Measurements from ENCODE around the gene TPD52L1.

The TPD52L1 gene

GRCh38 chr6:125191916-125192609 is 38.5 kb downstream of the TPD52L1 start:
- Histone ChIP-seq H3K9me3 (ENCODE audit: control insufficient read depth in 1 of 2, low read length in 2 of 2) (no peaks in the 10 kb centered on the region), H3K4me1 (ENCODE audit: control insufficient read depth in 1 of 2, insufficient read depth in 2 of 2, low read length in 2 of 2) (peaks cover 1 to 14% of the 10 kb centered on the region in 2 donors), H3K9ac (ENCODE audit: low read depth in 1 of 2, low read length in 2 of 2) (no peak overlapping the region), H3K27ac (ENCODE audit: low read depth, low read length) (no peak overlapping the region), H3K4me3 (ENCODE audit: low read depth in 1 of 2, low read length in 2 of 2) (no peak overlapping the region), H3K36me3 (ENCODE audit: control insufficient read depth in 1 of 2, insufficient read depth in 2 of 2, low read length in 2 of 2) (no peaks in the 10 kb centered on the region), H3K27me3 (ENCODE audit: control insufficient read depth in 1 of 2, insufficient read depth in 2 of 2, low read length in 2 of 2) (no peaks in the 10 kb centered on the region)

DNA sequence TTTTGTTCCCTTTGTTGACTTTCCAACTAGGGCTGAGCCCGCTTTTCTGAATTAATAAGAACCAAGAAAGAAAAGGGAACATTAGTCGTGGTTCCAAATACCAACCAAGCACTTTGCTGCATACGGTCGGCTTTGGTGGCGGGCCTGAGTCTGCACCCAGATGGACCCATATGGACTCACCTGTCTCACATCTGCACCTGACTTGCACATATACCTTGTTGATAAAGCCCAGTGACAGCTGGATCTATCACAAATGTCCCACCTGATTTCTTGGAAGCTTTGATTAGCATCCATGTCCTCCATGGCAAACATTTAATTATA is 39.0 kb downstream of the TPD52L1 start:
- H3K36me3 ChIP-seq (ENCODE audit: control insufficient read depth in 1 of 2, insufficient read depth in 2 of 2, low read length in 2 of 2) = no peaks in the 10 kb centered on the region
- H3K9ac ChIP-seq (ENCODE audit: low read depth in 1 of 2, low read length in 2 of 2) = no peak overlapping the region
- no peaks in the 10 kb centered on the region for H3K9me3 ChIP-seq (ENCODE audit: control insufficient read depth in 1 of 2, low read length in 2 of 2)
- no peaks in the 10 kb centered on the region for H3K27me3 ChIP-seq (ENCODE audit: control insufficient read depth in 1 of 2, insufficient read depth in 2 of 2, low read length in 2 of 2)
- H3K4me3 ChIP-seq (ENCODE audit: low read depth in 1 of 2, low read length in 2 of 2) = no peak overlapping the region
- no peak overlapping the region for H3K27ac ChIP-seq (ENCODE audit: low read depth, low read length)
- peaks cover 5 to 20% of the 10 kb centered on the region in 2 donors for H3K4me1 ChIP-seq (ENCODE audit: control insufficient read depth in 1 of 2, insufficient read depth in 2 of 2, low read length in 2 of 2)

DNA sequence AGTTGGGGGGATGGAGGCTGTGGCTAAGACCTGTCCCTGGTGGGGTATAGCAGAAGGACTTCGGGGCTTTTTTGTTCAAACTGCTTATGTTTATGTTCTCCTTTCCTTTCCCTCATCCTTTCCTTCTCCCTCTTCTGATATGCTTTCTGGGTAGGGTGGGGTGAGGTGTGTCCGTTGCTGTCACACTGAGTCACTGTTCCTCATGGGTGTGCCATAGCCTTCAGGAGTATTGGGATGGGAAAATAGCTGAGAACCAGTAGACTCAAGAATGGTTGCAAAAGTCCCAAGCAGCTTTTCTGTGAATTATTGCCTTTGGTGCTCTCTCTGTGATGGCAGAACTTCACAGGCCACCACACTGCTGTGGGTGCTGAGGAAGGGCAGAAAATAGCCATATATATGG is 39.6 kb downstream of the TPD52L1 start:
- no peaks in the 10 kb centered on the region for H3K27me3 ChIP-seq (ENCODE audit: control insufficient read depth in 1 of 2, insufficient read depth in 2 of 2, low read length in 2 of 2)

GRCh38 chr6:125194941-125195340 is 41.4 kb downstream of the TPD52L1 start:
- no peaks in the 10 kb centered on the region for H3K36me3 ChIP-seq (ENCODE audit: control insufficient read depth in 1 of 2, insufficient read depth in 2 of 2, low read length in 2 of 2)
- H3K4me3 ChIP-seq (ENCODE audit: low read depth in 1 of 2, low read length in 2 of 2) = no peak overlapping the region
- no peak overlapping the region for H3K9ac ChIP-seq (ENCODE audit: low read depth in 1 of 2, low read length in 2 of 2)
- H3K9me3 ChIP-seq (ENCODE audit: control insufficient read depth in 1 of 2, low read length in 2 of 2) = no peaks in the 10 kb centered on the region
- no peak overlapping the region for H3K27ac ChIP-seq (ENCODE audit: low read depth, low read length)
- H3K27me3 ChIP-seq (ENCODE audit: control insufficient read depth in 1 of 2, insufficient read depth in 2 of 2, low read length in 2 of 2) = no peaks in the 10 kb centered on the region
- peaks cover 18 to 32% of the 10 kb centered on the region in 2 donors for H3K4me1 ChIP-seq (ENCODE audit: control insufficient read depth in 1 of 2, insufficient read depth in 2 of 2, low read length in 2 of 2)

More for the DNA sequence above, 39.6 kb downstream of the TPD52L1 start:
- no peaks in the 10 kb centered on the region for H3K36me3 ChIP-seq (ENCODE audit: control insufficient read depth in 1 of 2, insufficient read depth in 2 of 2, low read length in 2 of 2)
- H3K4me3 ChIP-seq (ENCODE audit: low read depth in 1 of 2, low read length in 2 of 2) = no peak overlapping the region
- H3K4me1 ChIP-seq (ENCODE audit: control insufficient read depth in 1 of 2, insufficient read depth in 2 of 2, low read length in 2 of 2) = peaks cover 11 to 26% of the 10 kb centered on the region in 2 donors
- no peak overlapping the region for H3K9ac ChIP-seq (ENCODE audit: low read depth in 1 of 2, low read length in 2 of 2)
- no peaks in the 10 kb centered on the region for H3K9me3 ChIP-seq (ENCODE audit: control insufficient read depth in 1 of 2, low read length in 2 of 2)
- H3K27ac ChIP-seq (ENCODE audit: low read depth, low read length) = no peak overlapping the region

GRCh38 chr6:125195526-125195925 is 42.0 kb downstream of the TPD52L1 start:
- H3K36me3 ChIP-seq (ENCODE audit: control insufficient read depth in 1 of 2, insufficient read depth in 2 of 2, low read length in 2 of 2) = no peaks in the 10 kb centered on the region
- peaks cover 18 to 33% of the 10 kb centered on the region in 2 donors for H3K4me1 ChIP-seq (ENCODE audit: control insufficient read depth in 1 of 2, insufficient read depth in 2 of 2, low read length in 2 of 2)
- H3K27me3 ChIP-seq (ENCODE audit: control insufficient read depth in 1 of 2, insufficient read depth in 2 of 2, low read length in 2 of 2) = no peaks in the 10 kb centered on the region
- no peak overlapping the region for H3K9ac ChIP-seq (ENCODE audit: low read depth in 1 of 2, low read length in 2 of 2)
- no peak overlapping the region for H3K4me3 ChIP-seq (ENCODE audit: low read depth in 1 of 2, low read length in 2 of 2)
- H3K9me3 ChIP-seq (ENCODE audit: control insufficient read depth in 1 of 2, low read length in 2 of 2) = no peaks in the 10 kb centered on the region
- no peak overlapping the region for H3K27ac ChIP-seq (ENCODE audit: low read depth, low read length)

DNA sequence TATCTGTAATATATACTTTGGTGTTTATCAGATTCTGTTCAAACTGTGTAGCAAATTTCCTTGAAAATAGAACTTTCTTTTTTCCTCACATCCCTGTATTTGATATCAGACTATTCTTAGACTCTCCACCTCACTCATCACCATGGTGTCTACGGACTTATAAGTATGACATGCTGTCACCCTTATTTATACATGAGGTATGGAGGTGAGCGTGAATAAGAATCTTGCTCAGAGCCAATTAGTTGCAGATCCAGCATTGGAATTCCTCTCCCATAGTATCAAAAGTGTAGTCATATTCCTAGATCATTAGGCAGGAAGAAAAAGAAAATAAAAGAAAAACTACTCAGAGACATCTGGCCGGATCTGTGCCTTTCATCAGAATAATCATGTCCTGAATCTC is 43.0 kb downstream of the TPD52L1 start:
- H3K9ac ChIP-seq (ENCODE audit: low read depth in 1 of 2, low read length in 2 of 2) = no peak overlapping the region
- H3K4me1 ChIP-seq (ENCODE audit: control insufficient read depth in 1 of 2, insufficient read depth in 2 of 2, low read length in 2 of 2) = peaks cover 18 to 40% of the 10 kb centered on the region in 2 donors

DNA sequence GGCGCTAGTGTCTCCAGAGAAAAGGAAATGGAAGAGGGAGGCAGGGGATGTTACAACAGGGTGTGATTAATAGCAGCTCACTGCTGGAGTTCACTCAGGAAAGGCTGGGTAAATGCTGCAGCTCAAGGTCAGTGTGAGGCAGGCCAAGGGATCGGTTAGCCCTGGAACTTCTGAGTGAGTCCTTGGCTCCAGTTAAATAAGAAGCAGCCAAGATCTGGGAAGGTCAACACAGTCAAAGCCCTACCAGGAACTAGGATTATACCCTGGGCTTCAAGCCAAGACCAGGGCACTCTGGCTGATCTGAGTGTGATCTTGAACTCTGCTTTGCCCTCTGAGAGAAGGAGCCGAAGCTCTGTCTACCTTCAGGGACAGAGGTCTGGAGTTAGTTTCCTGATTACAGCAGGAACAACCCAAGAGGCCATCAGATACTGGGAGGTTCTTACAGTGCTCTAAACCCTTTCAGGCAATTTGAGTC is 44.3 kb downstream of the TPD52L1 start:
- H3K4me1 ChIP-seq (ENCODE audit: control insufficient read depth in 1 of 2, insufficient read depth in 2 of 2, low read length in 2 of 2) = peaks cover 18 to 44% of the 10 kb centered on the region in 2 donors
- no peak overlapping the region for H3K9ac ChIP-seq (ENCODE audit: low read depth in 1 of 2, low read length in 2 of 2)
- H3K4me3 ChIP-seq (ENCODE audit: low read depth in 1 of 2, low read length in 2 of 2) = no peak overlapping the region
- no peaks in the 10 kb centered on the region for H3K9me3 ChIP-seq (ENCODE audit: control insufficient read depth in 1 of 2, low read length in 2 of 2)
- H3K27me3 ChIP-seq (ENCODE audit: control insufficient read depth in 1 of 2, insufficient read depth in 2 of 2, low read length in 2 of 2) = no peaks in the 10 kb centered on the region
- H3K27ac ChIP-seq (ENCODE audit: low read depth, low read length) = no peak overlapping the region
- H3K36me3 ChIP-seq (ENCODE audit: control insufficient read depth in 1 of 2, insufficient read depth in 2 of 2, low read length in 2 of 2) = no peaks in the 10 kb centered on the region

More for the DNA sequence above, 43.0 kb downstream of the TPD52L1 start:
- H3K27ac ChIP-seq (ENCODE audit: low read depth, low read length) = no peak overlapping the region
- H3K36me3 ChIP-seq (ENCODE audit: control insufficient read depth in 1 of 2, insufficient read depth in 2 of 2, low read length in 2 of 2) = no peaks in the 10 kb centered on the region
- no peak overlapping the region for H3K4me3 ChIP-seq (ENCODE audit: low read depth in 1 of 2, low read length in 2 of 2)
- H3K27me3 ChIP-seq (ENCODE audit: control insufficient read depth in 1 of 2, insufficient read depth in 2 of 2, low read length in 2 of 2) = no peaks in the 10 kb centered on the region
- H3K9me3 ChIP-seq (ENCODE audit: control insufficient read depth in 1 of 2, low read length in 2 of 2) = no peaks in the 10 kb centered on the region

DNA sequence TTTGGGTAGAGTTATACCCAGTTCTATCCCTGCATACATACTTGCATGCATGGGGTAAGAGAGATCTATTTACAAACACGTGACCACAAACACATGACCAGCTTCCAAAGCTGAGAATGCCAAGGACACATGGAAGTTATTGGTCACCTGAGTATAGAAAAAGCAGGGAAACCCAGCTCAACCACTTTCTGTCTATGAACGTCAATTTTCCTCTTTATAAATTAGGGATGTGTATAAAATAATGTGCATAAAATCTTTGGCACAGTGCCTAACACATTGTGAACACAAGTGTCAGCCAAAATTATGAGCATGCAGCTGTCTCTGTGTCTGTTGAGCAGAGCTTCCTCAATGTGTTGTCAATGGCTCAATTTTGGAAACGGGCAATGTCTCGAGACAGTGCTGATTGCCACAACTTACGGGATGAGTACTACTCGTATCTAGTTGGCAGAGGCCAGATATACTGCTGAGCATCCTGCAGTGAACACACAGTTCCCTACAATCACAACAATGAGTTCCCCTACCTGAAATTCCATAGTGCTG is 44.9 kb downstream of the TPD52L1 start:
- no peak overlapping the region for H3K27ac ChIP-seq (ENCODE audit: low read depth, low read length)
- H3K9ac ChIP-seq (ENCODE audit: low read depth in 1 of 2, low read length in 2 of 2) = no peak overlapping the region

DNA sequence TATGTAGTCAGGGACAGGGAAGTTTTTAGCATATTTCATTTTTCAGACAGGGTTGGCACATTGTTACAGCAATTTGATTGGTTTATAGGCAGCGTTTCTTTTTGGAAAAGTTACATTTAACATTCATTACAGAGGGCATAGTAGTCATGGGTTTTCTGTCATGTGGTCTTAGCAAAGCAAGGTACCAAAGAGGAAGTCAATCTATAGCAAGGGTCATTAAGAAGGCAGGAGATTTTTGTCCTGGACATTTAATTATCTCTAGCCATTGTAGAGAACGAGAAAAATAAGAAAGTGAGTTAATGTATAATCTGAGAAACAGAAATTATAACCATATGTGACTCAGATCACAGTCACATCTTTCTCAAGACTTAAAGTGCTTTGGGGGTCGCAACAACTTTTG is 47.4 kb downstream of the TPD52L1 start:
- Histone ChIP-seq H3K9me3 (ENCODE audit: control insufficient read depth in 1 of 2, low read length in 2 of 2) (no peaks in the 10 kb centered on the region), H3K4me1 (ENCODE audit: control insufficient read depth in 1 of 2, insufficient read depth in 2 of 2, low read length in 2 of 2) (peaks cover 18 to 39% of the 10 kb centered on the region in 2 donors), H3K27ac (ENCODE audit: low read depth, low read length) (no peak overlapping the region), H3K9ac (ENCODE audit: low read depth in 1 of 2, low read length in 2 of 2) (no peak overlapping the region), H3K27me3 (ENCODE audit: control insufficient read depth in 1 of 2, insufficient read depth in 2 of 2, low read length in 2 of 2) (no peaks in the 10 kb centered on the region), H3K4me3 (ENCODE audit: low read depth in 1 of 2, low read length in 2 of 2) (no peak overlapping the region), H3K36me3 (ENCODE audit: control insufficient read depth in 1 of 2, insufficient read depth in 2 of 2, low read length in 2 of 2) (no peaks in the 10 kb centered on the region)

More for the DNA sequence above, 44.9 kb downstream of the TPD52L1 start:
- no peaks in the 10 kb centered on the region for H3K9me3 ChIP-seq (ENCODE audit: control insufficient read depth in 1 of 2, low read length in 2 of 2)
- H3K36me3 ChIP-seq (ENCODE audit: control insufficient read depth in 1 of 2, insufficient read depth in 2 of 2, low read length in 2 of 2) = no peaks in the 10 kb centered on the region
- H3K4me3 ChIP-seq (ENCODE audit: low read depth in 1 of 2, low read length in 2 of 2) = no peak overlapping the region
- H3K4me1 ChIP-seq (ENCODE audit: control insufficient read depth in 1 of 2, insufficient read depth in 2 of 2, low read length in 2 of 2) = peaks cover 18 to 39% of the 10 kb centered on the region in 2 donors
- H3K27me3 ChIP-seq (ENCODE audit: control insufficient read depth in 1 of 2, insufficient read depth in 2 of 2, low read length in 2 of 2) = no peaks in the 10 kb centered on the region

GRCh38 chr6:125201961-125202729 is 48.6 kb downstream of the TPD52L1 start:
- Histone ChIP-seq H3K27ac (ENCODE audit: low read depth, low read length) (no peak overlapping the region), H3K9me3 (ENCODE audit: control insufficient read depth in 1 of 2, low read length in 2 of 2) (no peaks in the 10 kb centered on the region), H3K9ac (ENCODE audit: low read depth in 1 of 2, low read length in 2 of 2) (no peak overlapping the region), H3K4me3 (ENCODE audit: low read depth in 1 of 2, low read length in 2 of 2) (no peak overlapping the region), H3K36me3 (ENCODE audit: control insufficient read depth in 1 of 2, insufficient read depth in 2 of 2, low read length in 2 of 2) (no peaks in the 10 kb centered on the region), H3K27me3 (ENCODE audit: control insufficient read depth in 1 of 2, insufficient read depth in 2 of 2, low read length in 2 of 2) (no peaks in the 10 kb centered on the region), H3K4me1 (ENCODE audit: control insufficient read depth in 1 of 2, insufficient read depth in 2 of 2, low read length in 2 of 2) (peaks cover 16 to 32% of the 10 kb centered on the region in 2 donors)

All from duodenal mucosa (tissue), 2 donors.